GM18870 (cell line): ENCODE measurements around the gene KRT4.

Experiments used
- ATAC-seq: cut with Tn5 transposase; IDR thresholded peaks from one replicate; pipeline ENCODE4 v1.9.1; 2021; ENCODE audit warnings: moderate library complexity; ENCODE audit not compliant: unreplicated experiment

Gene KRT4

GRCh38 chr12:52822771-52823510 lies 9.0 kb upstream of the KRT4 start:
- ATAC-seq = no peak

- no peak for ATAC-seq
Measured at GRCh38 chr12:52821826-52822660, 8.1 kb upstream of the KRT4 start.

- ATAC-seq = no peak
Measured at GRCh38 chr12:52821071-52821730, 7.3 kb upstream of the KRT4 start.

GRCh38 chr12:52820521-52820920 lies 6.6 kb upstream of the KRT4 start:
- ATAC-seq = no peak

GRCh38 chr12:52819731-52820510 lies 6.0 kb upstream of the KRT4 start:
- ATAC-seq = no peak

GRCh38 chr12:52818887-52819420 lies 5.0 kb upstream of the KRT4 start:
- no peak for ATAC-seq

DNA sequence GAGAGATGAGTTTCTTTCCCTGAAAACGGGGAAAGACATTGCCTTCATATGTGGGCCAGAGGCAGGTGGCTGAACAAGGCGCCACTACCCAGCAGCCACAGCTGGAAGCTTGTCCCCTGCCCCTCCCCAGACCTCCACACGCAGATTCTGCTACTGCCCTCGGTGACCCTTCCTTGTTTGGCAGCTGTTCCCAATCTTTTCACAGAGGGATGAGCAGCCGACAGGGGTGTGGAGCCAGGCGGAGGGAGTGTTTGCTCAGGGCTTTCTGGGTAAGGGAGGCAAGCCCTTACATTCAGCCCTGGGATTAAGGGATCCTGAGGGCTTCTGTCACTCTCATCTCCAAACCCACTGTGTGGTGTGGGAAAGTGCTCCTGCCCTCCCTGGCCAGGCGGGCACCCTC lies 4.5 kb upstream of the KRT4 start:
- no peak for ATAC-seq

DNA sequence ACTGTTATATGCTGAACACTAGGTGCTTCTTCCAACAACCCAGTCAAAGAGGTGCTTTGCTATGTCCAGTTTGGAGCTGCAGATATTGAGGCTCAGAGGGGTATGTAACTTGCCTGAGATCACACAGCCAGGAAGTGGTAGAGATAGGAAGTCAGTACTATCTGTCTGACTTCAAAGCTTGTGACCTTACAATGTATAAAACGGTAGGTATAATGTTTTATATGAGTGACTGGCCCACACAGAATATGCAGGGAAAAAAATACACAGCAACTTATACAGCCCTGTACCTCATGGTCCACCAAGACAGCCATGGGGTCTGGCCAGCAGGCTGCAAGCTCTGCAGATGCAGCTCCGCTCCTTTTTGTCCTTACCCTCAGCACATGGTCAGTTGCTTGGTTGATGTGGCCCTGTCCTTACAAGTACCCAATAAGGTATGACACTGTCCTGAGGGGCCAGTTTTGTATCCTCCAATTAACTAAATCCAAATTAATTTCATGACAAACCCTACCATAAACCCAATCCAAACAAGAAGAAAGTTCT lies 3.9 kb upstream of the KRT4 start:
- no peak for ATAC-seq

DNA sequence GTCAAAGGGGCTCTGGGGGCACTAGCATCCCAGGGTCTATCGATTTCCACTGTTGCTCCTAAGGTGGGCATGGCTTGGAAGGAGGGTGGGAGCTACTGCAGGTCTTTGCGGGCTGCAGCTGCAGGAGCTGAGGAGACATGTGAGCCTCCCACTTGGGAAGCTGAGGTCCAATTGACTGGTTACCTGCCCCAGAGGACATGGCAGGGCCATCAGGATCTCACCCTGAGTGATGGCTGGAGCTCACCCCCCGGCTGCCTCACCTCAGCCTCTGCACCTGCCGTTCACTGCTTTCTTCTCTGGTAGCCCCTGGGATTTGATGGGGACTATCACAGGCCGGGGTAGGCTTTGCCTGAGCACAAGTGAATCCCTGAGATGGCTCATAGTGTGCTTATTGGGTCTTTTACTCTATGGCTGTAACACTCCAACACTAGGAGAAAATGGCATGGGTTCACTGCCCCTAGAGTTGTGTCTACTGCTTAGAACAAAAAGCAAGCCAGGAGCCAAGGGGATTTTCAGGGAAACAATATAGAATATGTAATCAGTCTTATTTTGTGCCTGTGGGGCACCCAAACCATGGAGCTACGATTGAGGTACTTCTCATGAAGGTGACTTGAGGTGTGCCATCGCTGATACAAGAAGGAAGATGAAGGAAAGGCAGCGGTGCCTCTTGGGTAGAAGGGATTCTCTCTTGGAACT lies 3.2 kb upstream of the KRT4 start:
- no peak for ATAC-seq

DNA sequence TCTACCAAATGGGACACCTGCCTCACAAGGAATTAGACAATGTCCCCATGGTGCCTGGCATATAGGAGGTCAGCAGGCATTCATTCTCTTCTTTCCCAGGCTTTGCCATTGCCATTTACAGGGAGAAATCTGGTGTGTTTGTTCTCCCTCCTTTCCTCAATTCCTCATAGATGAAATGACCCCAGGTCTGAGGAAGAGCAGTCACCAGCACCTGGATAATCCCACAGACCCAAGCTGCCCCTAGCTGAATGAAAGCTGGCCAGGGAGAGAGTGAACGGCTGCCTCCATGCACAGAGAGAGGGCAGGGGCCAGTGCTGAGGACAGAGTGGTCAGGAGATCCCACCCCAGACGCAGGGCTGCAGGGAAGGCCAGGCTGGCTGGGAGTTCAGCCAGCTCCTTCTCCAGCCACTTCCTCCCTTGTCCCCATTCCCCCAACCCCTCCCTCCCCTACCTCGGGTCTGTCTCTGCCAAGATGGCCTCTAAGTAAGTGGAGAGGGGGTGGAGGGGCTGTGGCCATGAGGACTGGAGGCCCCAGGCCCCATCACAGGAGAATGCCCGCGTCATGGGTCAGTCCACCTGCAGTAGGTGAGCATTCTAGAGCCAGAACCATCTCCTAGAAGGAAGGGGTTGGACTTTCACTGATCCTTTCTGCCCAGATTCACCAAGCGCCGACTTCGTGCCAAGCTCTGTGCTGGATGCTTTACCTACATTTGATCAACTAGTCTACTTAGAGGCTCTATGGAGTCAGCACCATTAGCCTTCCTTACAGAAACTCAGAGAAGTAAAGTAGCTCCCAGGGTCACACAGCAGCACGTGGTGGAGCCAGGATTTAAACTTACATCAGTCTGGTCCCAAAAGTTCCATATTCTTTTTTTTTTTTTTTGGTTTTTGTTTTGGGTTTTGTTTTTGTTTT lies 2.0 kb upstream of the KRT4 start:
- no peak for ATAC-seq

DNA sequence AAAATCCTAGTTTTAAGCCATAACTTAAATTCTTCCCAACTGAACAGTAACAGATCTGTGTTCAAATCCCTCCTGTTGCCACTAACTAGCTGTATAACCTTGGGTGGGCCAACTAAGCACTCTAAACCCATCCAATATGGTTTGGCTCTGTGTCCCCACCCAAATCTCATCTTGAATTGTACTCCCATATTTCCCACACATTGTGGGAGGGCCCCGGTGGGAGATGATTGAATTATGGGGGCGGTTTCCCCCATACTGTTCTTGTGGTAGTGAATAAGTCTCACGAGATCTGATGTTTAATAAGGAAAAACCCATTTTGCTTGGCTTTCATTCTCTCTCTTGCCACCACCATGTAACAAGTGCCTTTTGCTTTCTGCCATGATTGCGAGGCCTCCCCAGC lies 1.2 kb upstream of the KRT4 start:
- ATAC-seq = no peak

GRCh38 chr12:52814710-52815155 lies 817 bp upstream of the KRT4 start:
- ATAC-seq = no peak

- no peak for ATAC-seq
Measured at GRCh38 chr12:52813203-52813819, 605 bp downstream of the KRT4 start.

DNA sequence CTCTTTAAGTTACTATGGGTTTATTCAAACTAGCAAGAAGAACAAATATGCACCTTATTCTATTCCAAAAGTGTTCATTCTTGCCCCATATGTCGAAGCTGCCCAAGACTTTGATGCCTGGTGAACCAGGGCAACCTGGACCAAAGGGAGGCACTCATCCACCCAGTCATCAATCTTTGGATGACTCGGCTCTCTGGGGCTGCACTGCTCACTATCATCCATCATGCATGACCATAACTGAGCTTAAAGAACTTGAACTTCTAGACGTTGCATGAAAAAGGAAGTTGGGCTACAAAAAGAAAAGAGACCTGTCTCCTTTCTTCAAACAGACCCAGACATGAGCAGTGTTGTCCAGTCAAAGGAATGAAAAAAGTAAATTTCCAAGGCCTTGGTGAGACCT lies 1.2 kb downstream of the KRT4 start:
- no peak for ATAC-seq

- no peak for ATAC-seq
Measured at GRCh38 chr12:52812073-52812400, 1.9 kb downstream of the KRT4 start.

DNA sequence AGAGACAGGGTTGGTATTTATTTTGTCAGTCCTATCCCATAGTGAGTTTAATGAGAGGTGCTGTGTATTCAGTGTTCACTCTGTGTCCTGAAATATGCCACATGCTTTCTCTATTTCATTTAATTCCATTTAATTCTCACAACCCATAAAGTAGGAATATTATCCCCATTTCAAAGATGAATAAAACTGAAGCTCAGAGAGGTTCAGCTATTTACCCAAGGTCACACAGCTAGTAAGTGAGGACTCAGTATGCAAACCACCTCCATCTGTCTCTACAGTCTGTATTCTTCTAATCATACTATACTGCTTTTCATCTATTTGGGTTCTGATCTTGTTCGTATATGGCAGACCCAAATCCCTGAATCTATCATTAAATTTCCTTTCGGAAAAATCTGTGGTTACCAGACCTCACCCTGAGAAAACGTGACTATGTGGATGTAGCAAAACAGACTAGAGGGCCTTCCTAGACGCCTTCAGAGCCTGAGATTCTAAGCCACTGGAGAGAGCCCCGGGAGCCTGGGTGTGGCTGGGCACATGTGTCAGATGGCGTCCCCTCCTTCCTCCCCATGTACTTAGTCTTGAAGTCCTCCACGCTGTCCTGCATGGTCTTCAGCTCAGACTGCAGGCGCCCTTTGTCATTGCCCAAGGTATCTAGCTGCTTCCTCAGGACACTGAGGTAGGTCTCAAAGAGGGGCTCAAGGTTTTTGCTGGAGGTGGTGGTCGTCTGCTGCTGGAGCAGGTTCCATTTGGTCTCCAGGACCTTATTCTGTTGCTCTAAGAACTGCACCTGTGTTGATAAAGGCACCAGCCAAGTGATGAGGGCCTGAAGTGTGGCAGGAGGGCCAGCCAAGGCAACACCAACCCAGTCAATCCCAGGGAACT lies 2.5 kb downstream of the KRT4 start:
- no peak for ATAC-seq

DNA sequence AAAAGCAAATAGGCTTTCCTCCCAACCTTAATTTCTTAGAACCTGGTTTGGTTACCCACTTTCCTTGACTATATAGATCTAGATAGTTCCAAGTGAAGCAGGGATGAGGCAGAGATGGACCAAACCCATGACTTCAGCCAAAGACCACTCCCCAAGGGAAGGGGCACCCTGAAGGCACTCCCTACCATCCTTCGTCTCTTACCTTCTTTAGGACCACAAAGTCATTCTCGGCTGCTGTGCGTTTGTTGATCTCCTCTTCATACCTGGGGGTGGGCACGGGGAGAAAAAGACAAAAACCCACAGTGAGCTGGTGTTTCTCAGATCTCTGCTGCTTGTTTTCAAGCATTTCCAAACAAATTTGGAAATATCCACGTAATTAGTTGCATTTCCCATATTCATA lies 3.4 kb downstream of the KRT4 start:
- ATAC-seq = no peak

GRCh38 chr12:52809166-52809565 lies 4.8 kb downstream of the KRT4 start:
- no peak for ATAC-seq
